Rectal smooth muscle tissue (tissue), 1 donor: ENCODE results near the gene ZFHX3.

Experiments used
- H3K27ac ChIP-seq: one replicate; pipeline ENCODE4 v1.7.0; 2013; ENCODE audit warnings: low read depth, low read length, inconsistent platforms
- H3K27me3 ChIP-seq: one replicate; pipeline ENCODE4 v1.7.0; 2013; ENCODE audit warnings: low read length; ENCODE audit not compliant: control insufficient read depth, insufficient read depth
- H3K36me3 ChIP-seq: one replicate; pipeline ENCODE4 v1.7.0; 2013; ENCODE audit warnings: low read length; ENCODE audit not compliant: control insufficient read depth, insufficient read depth
- H3K4me1 ChIP-seq: one replicate; pipeline ENCODE4 v1.7.0; 2013; ENCODE audit warnings: low read length; ENCODE audit not compliant: control insufficient read depth, insufficient read depth
- H3K4me3 ChIP-seq: one replicate; pipeline ENCODE4 v1.7.0; 2013; ENCODE audit warnings: low read length
- H3K9ac ChIP-seq: one replicate; pipeline ENCODE4 v1.7.0; 2013; ENCODE audit warnings: low read length

ZFHX3 gene

GRCh38 chr16:73050201-73051099 is 2.5 kb upstream of the ZFHX3 start:
- H3K27me3 ChIP-seq: no peaks in the 10 kb centered on the region
- H3K27ac ChIP-seq: peak overlapping the region; percentile 86
- H3K4me1 ChIP-seq: peaks cover 47% of the 10 kb centered on the region
- peak overlapping the region; percentile 5 for H3K4me3 ChIP-seq
- H3K36me3 ChIP-seq: no peaks in the 10 kb centered on the region
- no peak overlapping the region for H3K9ac ChIP-seq

GRCh38 chr16:73049511-73049910 is 1.6 kb upstream of the ZFHX3 start:
- H3K27me3 ChIP-seq: no peaks in the 10 kb centered on the region

GRCh38 chr16:73049091-73049490 is 1.2 kb upstream of the ZFHX3 start:
- H3K9ac ChIP-seq: no peak overlapping the region
- peak overlapping the region; percentile 86 for H3K27ac ChIP-seq
- no peaks in the 10 kb centered on the region for H3K36me3 ChIP-seq
- no peaks in the 10 kb centered on the region for H3K27me3 ChIP-seq
- peak overlapping the region; percentile 47 for H3K4me3 ChIP-seq
- peaks cover 50% of the 10 kb centered on the region for H3K4me1 ChIP-seq

More at GRCh38 chr16:73049511-73049910, 1.6 kb upstream of the ZFHX3 start:
- peak overlapping the region; percentile 86 for H3K27ac ChIP-seq
- no peak overlapping the region for H3K4me3 ChIP-seq
- no peak overlapping the region for H3K9ac ChIP-seq
- peaks cover 47% of the 10 kb centered on the region for H3K4me1 ChIP-seq
- no peaks in the 10 kb centered on the region for H3K36me3 ChIP-seq

GRCh38 chr16:73048292-73049080 is 558 bp upstream of the ZFHX3 start:
- peaks cover 52% of the 10 kb centered on the region for H3K4me1 ChIP-seq

GRCh38 chr16:73047221-73047535 is 750 bp downstream of the ZFHX3 start:
- peak overlapping the region; percentile 86 for H3K27ac ChIP-seq
- no peaks in the 10 kb centered on the region for H3K36me3 ChIP-seq
- peak overlapping the region; percentile 69 for H3K4me3 ChIP-seq
- H3K4me1 ChIP-seq: peaks cover 54% of the 10 kb centered on the region
- peak overlapping the region; percentile 0 for H3K9ac ChIP-seq
- H3K27me3 ChIP-seq: no peaks in the 10 kb centered on the region

More at GRCh38 chr16:73048292-73049080, 558 bp upstream of the ZFHX3 start:
- Histone ChIP-seq H3K27ac (peak overlapping the region; percentile 86), H3K9ac (peak overlapping the region; percentile 35), H3K27me3 (no peaks in the 10 kb centered on the region), H3K4me3 (peak overlapping the region; percentile 47), H3K36me3 (no peaks in the 10 kb centered on the region)

- Histone ChIP-seq H3K27me3 (no peaks in the 10 kb centered on the region), H3K36me3 (no peaks in the 10 kb centered on the region), H3K27ac (peak overlapping the region; percentile 86), H3K4me1 (peaks cover 54% of the 10 kb centered on the region), H3K4me3 (no peak overlapping the region), H3K9ac (no peak overlapping the region)
These were observed 1.1 kb downstream of the ZFHX3 start for GRCh38 chr16:73046849-73047214.

- H3K27me3 ChIP-seq: no peaks in the 10 kb centered on the region
- peaks cover 54% of the 10 kb centered on the region for H3K4me1 ChIP-seq
- no peak overlapping the region for H3K4me3 ChIP-seq
- peak overlapping the region; percentile 86 for H3K27ac ChIP-seq
- H3K36me3 ChIP-seq: no peaks in the 10 kb centered on the region
- no peak overlapping the region for H3K9ac ChIP-seq
These were observed 1.6 kb downstream of the ZFHX3 start for GRCh38 chr16:73046202-73046848.

GRCh38 chr16:73043828-73044467 is 4.0 kb downstream of the ZFHX3 start:
- Histone ChIP-seq H3K4me1 (peaks cover 32% of the 10 kb centered on the region), H3K27ac (peak overlapping the region; percentile 72), H3K27me3 (no peaks in the 10 kb centered on the region), H3K36me3 (no peaks in the 10 kb centered on the region), H3K4me3 (no peak overlapping the region), H3K9ac (no peak overlapping the region)

GRCh38 chr16:73042807-73043206 is 5.1 kb downstream of the ZFHX3 start:
- Histone ChIP-seq H3K4me1 (peaks cover 34% of the 10 kb centered on the region), H3K36me3 (no peaks in the 10 kb centered on the region), H3K27me3 (no peaks in the 10 kb centered on the region), H3K9ac (no peak overlapping the region), H3K4me3 (no peak overlapping the region), H3K27ac (no peak overlapping the region)

GRCh38 chr16:73041676-73042075 is 6.3 kb downstream of the ZFHX3 start:
- Histone ChIP-seq H3K4me3 (no peak overlapping the region), H3K36me3 (no peaks in the 10 kb centered on the region), H3K9ac (no peak overlapping the region), H3K27ac (no peak overlapping the region), H3K4me1 (peaks cover 41% of the 10 kb centered on the region), H3K27me3 (no peaks in the 10 kb centered on the region)

GRCh38 chr16:73040735-73041402 is 7.1 kb downstream of the ZFHX3 start:
- Histone ChIP-seq H3K36me3 (no peaks in the 10 kb centered on the region), H3K27ac (no peak overlapping the region), H3K4me3 (no peak overlapping the region), H3K9ac (no peak overlapping the region), H3K4me1 (peaks cover 41% of the 10 kb centered on the region), H3K27me3 (no peaks in the 10 kb centered on the region)
